ENCODE measurements around the gene BCAR3.

DNA sequence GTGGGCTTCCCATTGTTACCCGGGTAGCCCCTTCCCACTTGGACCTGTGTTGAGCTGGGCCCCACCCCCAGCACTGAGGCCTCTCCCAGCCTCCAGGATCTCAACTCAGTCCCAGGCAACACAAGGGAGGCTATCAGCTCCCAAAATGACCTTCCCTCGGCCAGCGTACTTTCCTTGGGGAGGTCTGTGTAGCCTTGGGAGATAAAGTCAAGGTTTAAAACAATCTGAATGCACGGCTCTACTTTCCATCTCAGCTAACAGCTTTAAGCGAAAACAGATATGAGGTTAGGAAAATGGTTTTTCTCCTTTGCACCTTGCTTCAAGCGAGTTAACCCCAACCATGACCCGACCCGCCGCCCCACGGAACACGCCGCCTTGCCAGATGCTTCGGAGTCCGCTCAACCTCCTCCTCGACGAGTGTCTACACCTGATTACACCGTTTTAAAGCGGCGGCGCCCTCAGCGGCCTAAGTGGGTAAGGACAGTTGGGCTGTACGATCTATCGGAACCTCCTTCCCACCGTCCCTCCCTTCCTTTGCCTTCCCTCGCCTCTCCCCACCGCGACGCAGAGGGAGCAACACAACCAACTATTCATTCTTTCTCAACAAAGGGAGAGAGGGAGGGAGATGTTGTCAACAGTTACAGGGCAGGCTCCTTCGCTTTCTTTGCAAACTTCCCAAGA lies 1.1 kb downstream of the BCAR3 start:
- TF ChIP-seq EZH2 (IDR thresholded peaks at IDR 0.05; ENCODE audit: borderline replicate concordance) (no peak), EZH2phosphoT487 (IDR thresholded peaks at IDR 0.05; ENCODE audit: low read depth, severe bottlenecking, unreplicated experiment) (no peak)
- TF ChIP-seq, protein P1, sequence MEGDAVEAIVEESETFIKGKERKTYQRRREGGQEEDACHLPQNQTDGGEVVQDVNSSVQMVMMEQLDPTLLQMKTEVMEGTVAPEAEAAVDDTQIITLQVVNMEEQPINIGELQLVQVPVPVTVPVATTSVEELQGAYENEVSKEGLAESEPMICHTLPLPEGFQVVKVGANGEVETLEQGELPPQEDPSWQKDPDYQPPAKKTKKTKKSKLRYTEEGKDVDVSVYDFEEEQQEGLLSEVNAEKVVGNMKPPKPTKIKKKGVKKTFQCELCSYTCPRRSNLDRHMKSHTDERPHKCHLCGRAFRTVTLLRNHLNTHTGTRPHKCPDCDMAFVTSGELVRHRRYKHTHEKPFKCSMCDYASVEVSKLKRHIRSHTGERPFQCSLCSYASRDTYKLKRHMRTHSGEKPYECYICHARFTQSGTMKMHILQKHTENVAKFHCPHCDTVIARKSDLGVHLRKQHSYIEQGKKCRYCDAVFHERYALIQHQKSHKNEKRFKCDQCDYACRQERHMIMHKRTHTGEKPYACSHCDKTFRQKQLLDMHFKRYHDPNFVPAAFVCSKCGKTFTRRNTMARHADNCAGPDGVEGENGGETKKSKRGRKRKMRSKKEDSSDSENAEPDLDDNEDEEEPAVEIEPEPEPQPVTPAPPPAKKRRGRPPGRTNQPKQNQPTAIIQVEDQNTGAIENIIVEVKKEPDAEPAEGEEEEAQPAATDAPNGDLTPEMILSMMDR (IDR thresholded peaks at IDR 0.05; ENCODE audit: poor library complexity), result peak; percentile 54
